Measurements from ENCODE around the gene SLX9.

Gene SLX9

GRCh38 chr21:45004481-45005247 lies 64.8 kb downstream of the SLX9 start:
- Histone ChIP-seq H3K27me3 (ENCODE audit: insufficient read depth, low read length) (peaks cover 3% of the 10 kb centered on the region; the same call in 1 of the 2 replicates), H3K9me2 (ENCODE audit: low read depth, low read length) (no peaks in the 10 kb centered on the region), H3K36me3 (ENCODE audit: insufficient read depth, low read length) (no peaks in the 10 kb centered on the region), H3F3A (ENCODE audit: insufficient read depth, low read length) (no peaks in the 10 kb centered on the region), H3K9ac (ENCODE audit: low read length) (no peak overlapping the region), H2AFZ (ENCODE audit: low read length) (no peak overlapping the region), H4K20me1 (ENCODE audit: insufficient read depth, low read length) (no peaks in the 10 kb centered on the region), H3K4me1 (ENCODE audit: insufficient read depth, low read length, severe bottlenecking) (no peaks in the 10 kb centered on the region), H3K9me3 (ENCODE audit: low read length) (no peaks in the 10 kb centered on the region), H3K27ac (ENCODE audit: low read depth, low read length, poor library complexity, severe bottlenecking) (no peak overlapping the region), H3K4me2 (ENCODE audit: low read length) (no peak overlapping the region), H3K4me3 (ENCODE audit: low read depth, low read length, poor library complexity, severe bottlenecking) (no peak overlapping the region), H3K79me2 (ENCODE audit: insufficient read depth, low read length) (no peaks in the 10 kb centered on the region)
- TF ChIP-seq CTCF (IDR thresholded peaks at IDR 0.05; ENCODE audit: low read length), result no peak
- TF ChIP-seq EZH2 (IDR thresholded peaks at IDR 0.05; ENCODE audit: borderline replicate concordance, low read length), result no peak

GRCh38 chr21:45006536-45007095 lies 66.8 kb downstream of the SLX9 start:
- H3K9me3 ChIP-seq (ENCODE audit: low read length), result no peaks in the 10 kb centered on the region
- no peaks in the 10 kb centered on the region for H3K36me3 ChIP-seq (ENCODE audit: insufficient read depth, low read length)
- no peak overlapping the region for H2AFZ ChIP-seq (ENCODE audit: low read length)
- H3K4me1 ChIP-seq (ENCODE audit: insufficient read depth, low read length, severe bottlenecking), result no peaks in the 10 kb centered on the region
- H3K9me2 ChIP-seq (ENCODE audit: low read depth, low read length), result no peaks in the 10 kb centered on the region
- H4K20me1 ChIP-seq (ENCODE audit: insufficient read depth, low read length), result no peaks in the 10 kb centered on the region
- no peaks in the 10 kb centered on the region for H3F3A ChIP-seq (ENCODE audit: insufficient read depth, low read length)
- H3K27me3 ChIP-seq (ENCODE audit: insufficient read depth, low read length), result peaks cover 8% of the 10 kb centered on the region; the same call in 1 of the 2 replicates
- H3K79me2 ChIP-seq (ENCODE audit: insufficient read depth, low read length), result no peaks in the 10 kb centered on the region
- H3K4me3 ChIP-seq (ENCODE audit: low read depth, low read length, poor library complexity, severe bottlenecking), result no peak overlapping the region
- no peak overlapping the region for H3K27ac ChIP-seq (ENCODE audit: low read depth, low read length, poor library complexity, severe bottlenecking)
- no peak for TF ChIP-seq CTCF (IDR thresholded peaks at IDR 0.05; ENCODE audit: low read length)
- no peak for TF ChIP-seq EZH2 (IDR thresholded peaks at IDR 0.05; ENCODE audit: borderline replicate concordance, low read length)
- H3K9ac ChIP-seq (ENCODE audit: low read length), result no peak overlapping the region
- no peak overlapping the region for H3K4me2 ChIP-seq (ENCODE audit: low read length)

- Histone ChIP-seq H3F3A (ENCODE audit: insufficient read depth, low read length) (no peaks in the 10 kb centered on the region), H3K4me3 (ENCODE audit: low read depth, low read length, poor library complexity, severe bottlenecking) (no peak overlapping the region), H3K4me2 (ENCODE audit: low read length) (no peak overlapping the region), H3K36me3 (ENCODE audit: insufficient read depth, low read length) (no peaks in the 10 kb centered on the region), H2AFZ (ENCODE audit: low read length) (no peak overlapping the region), H3K4me1 (ENCODE audit: insufficient read depth, low read length, severe bottlenecking) (peaks cover 2% of the 10 kb centered on the region), H3K9ac (ENCODE audit: low read length) (no peak overlapping the region), H3K9me2 (ENCODE audit: low read depth, low read length) (no peaks in the 10 kb centered on the region), H3K9me3 (ENCODE audit: low read length) (no peaks in the 10 kb centered on the region), H4K20me1 (ENCODE audit: insufficient read depth, low read length) (no peaks in the 10 kb centered on the region), H3K27ac (ENCODE audit: low read depth, low read length, poor library complexity, severe bottlenecking) (no peak overlapping the region), H3K27me3 (ENCODE audit: insufficient read depth, low read length) (peaks cover 8% of the 10 kb centered on the region; the same call in 1 of the 2 replicates), H3K79me2 (ENCODE audit: insufficient read depth, low read length) (no peaks in the 10 kb centered on the region)
- TF ChIP-seq EZH2 (IDR thresholded peaks at IDR 0.05; ENCODE audit: borderline replicate concordance, low read length) (no peak), CTCF (IDR thresholded peaks at IDR 0.05; ENCODE audit: low read length) (no peak)
Measured at GRCh38 chr21:45009616-45010015, 69.8 kb downstream of the SLX9 start.
